NCI-H2196 (cell line): ENCODE results near the gene SOCS7.

Experiments used
- DNase-seq: peaks from one replicate; lab custom pipeline; 2025; ENCODE audit not compliant: unreplicated experiment; lab: John Stamatoyannopoulos, UW

Gene SOCS7

DNA sequence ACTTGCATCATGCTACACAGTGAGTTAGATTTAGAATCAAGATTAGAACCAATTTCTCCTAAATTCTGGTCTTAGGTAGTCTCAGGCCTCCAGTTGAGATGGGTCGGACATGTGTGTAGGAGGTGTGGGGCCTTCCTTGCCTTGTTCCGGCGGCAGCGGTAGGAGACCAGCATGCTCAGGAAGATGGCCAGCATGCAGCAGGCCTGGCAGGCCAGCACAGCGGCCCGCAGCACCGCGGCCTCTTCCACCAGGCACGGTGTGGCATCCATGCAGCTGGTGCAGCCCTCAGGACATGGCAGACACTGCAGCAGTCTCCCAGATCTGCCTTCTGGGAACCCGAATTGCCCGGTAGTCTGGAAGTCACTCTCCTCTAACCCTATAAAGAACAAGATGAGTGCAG is 14.8 kb upstream of the SOCS7 start:
- DNase-seq, result no peak

DNA sequence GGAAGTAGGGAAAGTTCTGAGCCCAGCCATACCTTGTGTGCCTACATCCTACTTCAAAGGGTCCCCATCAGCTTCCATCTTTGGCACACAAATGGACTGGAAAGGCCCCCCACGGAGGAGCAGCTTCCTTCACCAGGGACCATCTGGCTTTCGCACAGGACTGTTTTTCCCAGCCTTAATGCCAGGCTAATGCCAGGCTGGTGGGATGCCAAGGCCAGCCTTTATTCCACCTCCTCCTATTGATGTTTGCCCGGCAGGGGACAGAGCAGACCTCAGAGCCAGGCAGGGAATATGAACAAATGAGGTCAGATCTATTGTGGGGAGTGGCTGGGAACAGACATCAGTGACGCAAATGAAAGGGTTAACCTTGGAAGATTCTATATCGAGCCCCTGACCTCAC is 13.6 kb upstream of the SOCS7 start:
- no peak for DNase-seq

DNA sequence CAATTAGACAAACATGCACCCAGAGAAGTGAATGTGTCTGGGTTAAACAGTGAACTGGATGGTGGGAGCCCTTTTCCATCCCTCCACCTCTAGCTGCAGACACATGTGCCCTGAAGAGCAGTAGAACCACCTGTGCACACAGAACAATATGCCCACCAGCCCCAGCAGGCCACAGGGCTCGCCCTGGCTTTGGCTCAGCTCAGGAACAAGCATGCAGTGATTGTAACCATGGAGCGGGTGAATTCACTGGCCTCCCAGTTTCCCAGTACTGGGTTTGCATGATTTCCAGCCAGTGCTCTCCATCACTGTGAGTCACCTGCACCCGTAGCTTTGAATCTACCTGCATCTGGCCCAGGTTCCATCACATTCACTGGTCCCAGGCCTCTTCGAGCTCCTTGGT is 13.1 kb upstream of the SOCS7 start:
- DNase-seq, result no peak

DNA sequence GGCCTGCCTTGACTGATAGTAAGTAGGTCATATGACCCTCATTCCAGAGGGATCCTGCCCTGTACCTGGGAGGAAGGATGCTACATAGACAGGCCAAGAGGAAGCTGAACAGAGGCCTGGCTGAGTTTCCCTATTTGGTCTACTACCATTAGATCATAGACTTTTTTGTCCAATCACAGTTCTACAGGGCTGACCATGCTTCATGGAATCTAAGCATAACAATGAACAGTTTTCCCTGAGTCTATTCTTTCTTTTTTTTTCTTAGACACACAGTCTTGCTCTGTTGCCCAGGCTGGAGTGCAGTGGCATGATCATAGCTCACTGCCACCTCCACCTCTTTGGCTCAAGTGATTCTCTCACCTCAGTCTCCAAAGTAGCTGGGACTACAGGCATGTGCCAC is 11.8 kb upstream of the SOCS7 start:
- DNase-seq, result no peak

DNA sequence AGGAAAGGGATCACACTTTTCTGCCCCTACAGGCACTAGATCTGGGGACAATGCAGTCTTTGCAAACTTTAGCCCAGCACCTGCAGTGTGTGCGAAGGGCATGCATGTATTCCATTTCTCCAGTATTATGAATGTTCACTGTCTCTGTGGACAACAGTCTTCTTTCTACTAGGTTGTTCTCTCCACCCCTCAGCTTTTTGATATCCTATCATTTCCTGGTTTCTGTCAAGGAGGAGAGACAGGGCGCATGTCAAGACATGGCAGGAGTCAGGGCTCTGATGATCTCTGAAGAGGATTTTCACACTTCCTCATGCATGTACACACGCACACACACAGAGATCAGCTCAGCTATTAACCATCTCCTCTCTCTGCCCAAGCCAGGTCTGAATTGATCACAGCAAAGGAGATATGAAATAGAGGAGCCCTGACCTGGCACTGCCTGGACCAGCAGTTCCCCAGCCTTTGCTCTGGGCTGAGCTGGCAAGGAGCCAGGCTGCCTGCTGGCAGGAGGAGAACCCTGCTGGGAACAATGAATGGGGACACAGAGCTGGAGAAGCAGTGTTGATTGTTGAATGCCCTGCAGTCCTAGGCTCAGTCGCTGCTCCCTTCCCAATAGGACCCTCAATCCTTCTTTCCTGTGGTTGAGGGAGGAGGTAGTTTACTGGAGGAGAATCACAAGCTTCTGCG is 10.5 kb upstream of the SOCS7 start:
- peak; percentile 55 for DNase-seq

DNA sequence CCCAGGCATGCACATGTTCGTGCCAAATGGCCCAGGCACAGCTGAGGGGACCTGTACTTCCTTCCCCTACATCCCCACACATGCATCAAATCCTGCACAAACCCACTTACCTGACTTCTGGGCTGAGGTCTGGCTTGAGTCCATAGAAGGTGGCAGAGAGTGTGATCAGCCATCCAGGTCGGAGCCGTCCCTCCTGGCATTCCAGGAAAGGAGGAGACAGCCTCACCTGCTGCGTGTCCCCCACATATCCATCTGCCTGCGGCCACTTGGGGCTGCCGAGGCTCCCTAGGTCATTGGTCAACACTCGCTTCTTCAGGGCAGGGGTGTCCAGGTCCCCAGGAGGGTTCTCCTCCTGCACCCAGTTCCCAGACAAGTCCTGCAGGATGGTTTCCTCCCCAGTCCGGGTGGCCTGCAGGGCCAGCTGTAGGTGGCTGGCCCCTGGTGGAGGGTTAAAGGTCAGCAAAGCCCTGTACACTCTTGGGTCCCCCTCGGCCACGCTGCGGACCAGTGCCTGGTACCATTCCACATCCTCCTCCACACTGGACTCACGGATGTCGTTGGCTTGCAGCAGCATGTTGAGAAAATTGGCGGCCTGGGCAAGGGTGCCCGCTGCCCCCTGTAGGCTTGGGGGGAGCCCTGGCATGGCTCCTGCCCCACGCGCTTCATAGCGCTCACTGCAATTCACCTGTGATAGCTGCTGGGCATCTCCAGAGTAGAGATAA is 8.6 kb upstream of the SOCS7 start:
- DNase-seq, result no peak

DNA sequence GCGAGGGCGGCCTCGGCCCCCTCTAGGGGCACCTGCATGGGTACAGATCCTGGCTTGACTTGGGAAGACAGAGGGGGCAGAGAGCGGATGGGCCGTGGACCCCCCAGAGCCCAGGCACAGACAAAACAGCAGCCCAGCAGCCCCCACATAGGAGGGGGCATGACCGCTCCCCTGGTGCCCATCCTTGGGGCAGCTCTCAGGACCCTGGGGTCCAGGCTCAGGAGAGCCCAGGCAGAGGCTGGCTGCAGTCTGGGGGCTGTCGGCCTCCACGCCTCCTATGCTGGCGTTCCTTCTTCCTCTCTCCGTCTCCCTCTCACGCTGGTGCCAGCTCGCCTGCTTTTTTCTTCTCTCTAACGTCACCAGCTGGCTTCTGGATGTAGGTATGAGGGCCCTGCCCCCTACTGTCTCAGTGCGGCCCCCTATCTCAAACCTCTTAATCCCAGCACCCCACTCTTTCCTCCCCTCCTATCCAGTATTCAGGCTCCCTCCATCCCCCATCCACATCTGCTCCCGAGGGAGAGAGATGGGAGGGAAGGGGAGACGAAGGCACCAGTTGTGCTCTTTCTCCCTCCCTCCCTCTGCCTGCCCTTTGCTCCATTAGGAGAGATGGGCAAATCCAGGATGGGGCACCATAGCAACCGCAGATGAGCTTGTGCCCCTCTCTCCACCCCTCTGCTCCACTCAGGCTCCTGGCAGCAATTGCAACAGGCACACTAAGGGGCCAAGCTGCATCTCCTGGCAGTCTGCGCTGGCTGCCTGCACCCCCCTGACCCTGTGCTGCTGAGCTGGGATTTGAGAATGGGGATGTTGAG is 7.8 kb upstream of the SOCS7 start, which contains the start of gene GPR179:
GPR179 (minus strand) TSS at position 349 of the 812 bp plus-strand sequence; CDS start at position 182, 167 bp downstream.
- no peak for DNase-seq

DNA sequence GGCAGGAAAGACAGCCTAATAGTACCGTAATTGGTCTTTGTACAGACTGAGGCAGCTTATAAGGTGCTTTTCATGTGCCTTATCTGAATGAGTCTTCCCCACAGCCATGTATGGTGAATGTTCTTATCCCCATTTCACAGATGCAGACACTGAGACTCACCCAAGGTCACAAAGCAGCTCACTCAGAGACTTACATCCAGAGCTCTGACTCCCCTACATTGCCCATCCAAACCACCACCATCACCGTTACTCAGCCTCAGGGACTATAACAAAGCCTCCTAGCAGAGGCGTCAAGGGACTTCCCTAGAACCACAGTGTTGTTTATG is 7.3 kb upstream of the SOCS7 start:
- DNase-seq, result no peak

DNA sequence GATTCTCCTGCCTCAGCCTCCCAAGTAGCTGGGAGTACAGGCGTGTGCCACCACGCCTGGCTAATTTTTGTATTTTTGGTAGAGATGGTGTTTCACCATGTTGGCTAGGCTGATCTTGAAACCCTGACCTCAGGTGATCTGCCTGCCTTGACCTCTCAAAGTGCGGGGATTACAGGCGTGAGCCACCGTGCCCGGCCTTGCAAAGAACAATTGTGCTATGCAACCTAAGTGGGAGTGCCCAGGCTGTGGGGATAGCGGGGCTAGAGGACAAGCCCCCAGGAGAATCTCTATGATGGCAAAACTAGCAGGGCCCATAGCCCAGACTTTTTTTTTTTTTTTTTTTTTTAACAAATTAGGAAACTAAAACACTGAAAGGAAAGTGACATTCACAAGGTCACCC is 5.9 kb upstream of the SOCS7 start:
- DNase-seq, result no peak

DNA sequence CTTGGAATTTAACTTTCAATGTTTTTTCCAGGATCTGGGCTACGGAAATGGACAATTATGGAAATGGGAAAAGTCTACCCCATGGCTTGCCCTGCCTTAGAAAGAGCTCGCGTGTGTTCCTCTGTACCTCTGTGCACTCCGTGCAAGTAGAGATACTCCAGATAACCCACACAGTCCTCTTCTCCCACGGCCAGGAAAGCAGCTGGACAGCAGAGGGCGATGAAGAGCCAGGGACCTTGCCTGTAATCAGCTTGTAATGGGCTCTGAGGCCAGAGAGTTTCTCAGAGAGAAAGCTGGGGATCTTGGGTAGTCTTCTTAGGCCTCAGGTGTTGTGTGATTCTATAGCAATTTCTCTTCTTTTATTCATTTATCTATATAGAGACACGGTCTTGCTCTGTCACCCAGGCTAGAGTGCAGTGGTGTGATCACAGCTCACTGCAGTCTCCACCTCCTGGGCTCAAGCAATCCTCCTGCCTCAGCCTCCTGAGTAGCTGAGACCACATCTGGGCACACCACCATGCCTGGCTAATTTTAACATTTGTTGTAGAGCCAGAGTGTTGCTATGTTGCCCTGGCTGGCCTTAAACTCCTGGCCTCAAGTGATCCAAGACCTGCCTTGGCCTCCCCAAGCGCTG is 2.4 kb upstream of the SOCS7 start:
- DNase-seq, result peak; percentile 65

DNA sequence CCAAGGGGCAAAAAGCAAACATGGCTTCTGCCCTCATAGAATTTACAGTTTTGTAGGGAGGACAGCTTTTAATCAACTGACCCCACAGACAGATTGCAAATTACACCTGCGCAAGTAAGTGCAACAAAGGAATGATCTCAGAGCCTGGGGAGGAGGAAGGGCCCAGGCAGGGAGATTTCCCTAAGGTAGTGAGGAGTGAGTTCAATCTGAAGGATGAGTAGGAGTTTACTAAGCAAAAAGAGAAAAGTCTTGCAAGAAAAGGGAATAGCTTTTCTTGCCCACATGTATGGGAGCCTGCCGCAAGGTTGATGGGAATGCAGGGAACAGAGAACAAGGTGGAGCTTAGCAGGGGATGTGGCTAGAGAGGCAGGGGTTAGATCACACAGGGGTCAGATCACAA is 1.6 kb upstream of the SOCS7 start:
- no peak for DNase-seq

DNA sequence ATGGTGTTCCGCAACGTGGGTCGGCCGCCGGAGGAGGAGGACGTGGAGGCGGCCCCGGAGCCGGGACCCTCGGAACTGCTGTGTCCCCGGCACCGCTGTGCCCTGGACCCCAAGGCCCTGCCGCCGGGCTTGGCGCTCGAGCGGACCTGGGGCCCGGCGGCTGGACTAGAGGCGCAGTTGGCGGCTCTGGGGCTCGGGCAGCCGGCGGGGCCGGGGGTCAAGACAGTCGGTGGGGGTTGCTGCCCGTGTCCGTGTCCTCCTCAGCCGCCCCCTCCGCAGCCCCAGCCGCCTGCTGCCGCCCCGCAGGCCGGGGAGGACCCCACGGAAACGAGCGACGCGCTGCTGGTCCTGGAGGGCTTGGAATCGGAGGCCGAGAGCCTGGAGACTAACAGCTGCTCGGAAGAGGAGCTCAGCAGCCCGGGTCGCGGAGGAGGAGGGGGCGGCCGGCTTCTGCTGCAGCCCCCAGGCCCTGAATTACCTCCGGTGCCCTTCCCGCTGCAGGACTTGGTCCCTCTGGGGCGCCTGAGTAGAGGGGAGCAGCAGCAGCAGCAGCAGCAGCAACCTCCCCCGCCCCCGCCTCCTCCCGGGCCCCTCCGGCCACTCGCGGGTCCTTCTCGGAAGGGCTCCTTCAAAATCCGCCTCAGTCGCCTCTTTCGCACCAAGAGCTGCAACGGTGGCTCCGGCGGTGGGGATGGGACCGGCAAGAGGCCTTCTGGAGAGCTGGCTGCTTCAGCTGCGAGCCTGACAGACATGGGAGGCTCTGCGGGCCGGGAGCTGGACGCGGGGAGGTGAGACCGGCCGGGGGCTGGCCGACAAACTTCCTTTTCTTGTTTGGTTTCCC is 821 bp downstream of the SOCS7 start:
- no peak for DNase-seq

DNA sequence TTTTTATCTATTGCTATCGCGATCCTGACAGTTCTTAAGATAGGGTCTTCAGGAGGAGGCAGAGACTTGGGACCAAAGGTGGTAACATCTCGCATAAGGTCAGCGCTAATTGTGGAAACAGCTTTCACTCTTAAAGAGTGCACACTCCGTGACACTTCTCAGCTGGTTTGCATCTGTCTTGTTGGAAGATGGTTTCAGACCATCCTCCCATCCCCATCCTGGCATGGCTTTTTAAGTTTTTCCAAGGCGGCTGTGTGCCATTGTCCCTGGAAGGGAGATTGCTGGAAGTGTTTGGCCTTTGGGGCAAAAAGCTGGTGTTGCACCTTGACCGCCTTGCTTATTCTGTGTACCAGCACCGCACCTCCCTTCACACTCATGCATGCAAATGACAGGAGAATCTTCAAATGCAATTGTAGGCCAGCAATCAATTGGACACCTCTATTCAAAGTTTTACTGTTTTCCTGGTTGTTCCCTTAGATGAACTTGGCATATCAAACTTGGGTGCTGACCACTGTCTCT is 1.5 kb downstream of the SOCS7 start:
- DNase-seq, result no peak

DNA sequence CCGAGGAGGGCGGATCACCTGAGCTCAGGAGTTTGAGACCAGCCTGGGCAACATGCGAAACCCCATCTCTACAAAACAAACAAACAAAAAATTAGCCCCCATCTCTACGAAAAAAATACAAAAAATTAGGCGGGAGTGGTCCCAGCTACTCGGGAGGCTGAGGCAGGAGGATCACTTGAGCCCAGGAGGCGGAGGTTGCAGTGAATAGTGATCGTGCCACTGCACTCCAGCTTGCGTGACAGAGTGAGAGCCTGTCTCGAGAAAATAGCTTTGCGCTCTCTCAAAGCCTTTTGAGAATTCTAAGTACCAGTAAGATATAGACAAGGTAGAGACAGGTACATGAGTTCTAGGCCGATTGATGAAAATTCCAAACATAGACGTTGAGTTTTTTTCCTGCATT is 2.0 kb downstream of the SOCS7 start:
- DNase-seq, result no peak

DNA sequence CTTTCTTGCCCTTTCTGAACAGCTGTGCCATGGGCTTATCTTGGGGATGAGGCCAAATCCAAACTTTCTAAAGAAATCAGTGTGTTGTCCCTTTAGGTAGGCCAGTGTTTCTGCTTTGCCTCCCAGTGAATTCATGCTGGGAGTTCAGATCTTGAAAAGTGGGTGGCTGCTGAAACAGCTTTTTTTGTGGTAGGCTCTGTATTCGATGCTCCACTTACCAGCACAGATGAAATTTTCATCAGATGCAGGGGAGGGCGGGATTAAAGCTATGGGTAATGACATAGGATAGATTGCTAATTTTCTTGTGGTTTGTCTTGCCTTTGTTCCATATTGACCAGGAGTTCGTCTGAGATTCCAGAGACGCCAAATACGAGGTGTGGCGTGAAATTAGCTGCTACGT is 2.8 kb downstream of the SOCS7 start:
- DNase-seq, result no peak

DNA sequence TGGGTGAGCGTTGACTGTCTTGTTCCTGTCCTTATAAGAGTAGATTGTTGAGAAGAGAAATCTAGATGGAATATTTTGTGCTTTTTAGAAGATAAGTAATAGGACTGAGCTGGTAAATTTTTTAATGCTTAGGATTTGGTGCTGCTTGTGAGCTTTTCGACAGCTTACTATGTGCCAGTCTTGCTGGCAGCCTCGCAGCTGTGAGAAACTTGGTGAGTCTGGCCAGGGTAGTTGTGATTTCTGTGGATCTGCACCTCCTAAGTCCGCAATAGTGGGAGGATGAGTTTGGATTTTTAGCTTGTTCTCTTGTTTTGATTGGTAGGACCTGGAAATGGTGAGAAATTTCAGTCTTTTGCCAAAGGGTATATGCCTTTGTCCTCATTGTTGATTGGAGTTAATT is 3.6 kb downstream of the SOCS7 start:
- DNase-seq, result no peak

DNA sequence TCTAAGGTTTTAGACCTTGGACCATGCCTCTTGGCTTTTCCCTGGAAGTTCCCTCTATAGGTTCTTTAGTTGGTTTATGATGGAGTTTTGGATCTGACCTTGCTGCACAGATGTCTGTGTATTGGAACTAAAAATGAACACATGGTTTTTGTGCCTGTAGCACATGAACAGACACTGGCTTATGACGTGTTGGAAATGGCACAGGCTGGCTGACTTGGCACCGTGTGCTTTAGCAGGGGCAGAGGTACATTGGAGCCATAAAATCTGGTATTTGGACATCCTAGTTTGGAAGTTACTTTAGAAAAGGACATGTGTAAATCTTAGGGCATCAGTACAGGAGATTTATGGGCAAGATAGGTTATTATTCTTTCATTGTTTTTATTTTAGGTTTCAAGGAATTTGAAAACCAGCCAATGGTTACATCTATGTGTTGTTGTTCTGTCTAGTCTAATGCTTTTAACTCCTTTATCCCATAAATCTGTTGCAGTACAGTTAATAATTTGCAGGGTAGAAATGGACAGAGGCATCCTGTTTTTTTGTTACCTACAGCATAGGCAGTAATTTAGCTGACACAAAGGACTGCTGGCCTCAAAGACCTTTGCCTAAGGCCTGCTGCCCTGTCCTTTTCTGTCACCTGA is 6.0 kb downstream of the SOCS7 start:
- no peak for DNase-seq

DNA sequence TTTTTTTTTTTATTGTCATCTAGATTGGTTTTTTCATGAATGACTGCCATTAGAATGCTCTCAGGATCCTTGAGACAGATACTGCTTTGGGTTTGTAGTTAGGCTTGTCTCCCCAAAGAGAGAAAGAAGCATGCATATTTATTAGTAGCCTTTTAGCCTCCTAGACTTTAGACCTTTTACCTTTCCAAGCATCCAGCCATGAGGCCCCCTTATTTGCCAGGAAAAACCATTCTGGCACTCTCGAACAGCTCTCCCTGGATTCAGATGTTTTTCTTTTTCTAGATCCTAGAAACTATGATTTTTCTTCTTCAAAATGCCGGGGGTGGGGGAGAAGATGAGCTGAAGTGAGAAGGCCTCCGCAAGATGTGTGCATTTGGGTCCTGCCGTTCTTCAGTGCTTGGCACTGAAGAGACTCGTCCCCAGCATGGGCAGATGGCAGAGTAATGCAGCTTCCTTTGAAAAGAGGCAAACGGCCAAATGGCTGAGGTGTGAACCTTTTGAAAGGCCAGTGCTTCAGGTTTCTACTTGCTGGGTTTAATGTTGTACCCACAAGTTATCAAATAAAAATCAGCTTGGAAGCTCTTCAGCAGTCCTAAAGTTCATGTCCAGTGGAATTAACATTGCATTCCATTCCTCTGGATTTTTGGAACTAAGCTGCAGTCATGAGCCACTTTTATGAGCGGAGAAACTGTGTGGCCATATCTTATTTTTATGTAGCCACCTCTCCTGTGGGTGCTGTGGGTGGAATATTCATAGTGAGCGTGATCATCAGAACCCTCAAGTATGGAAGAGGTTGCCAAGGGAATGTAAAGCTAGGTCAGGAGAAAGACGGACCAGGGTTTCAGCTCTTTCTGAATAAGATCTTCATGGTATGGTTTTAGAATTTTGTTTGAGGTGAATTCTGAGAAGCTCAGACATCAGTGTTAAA is 7.2 kb downstream of the SOCS7 start:
- DNase-seq, result peak; percentile 2
